ENCODE measurements around the gene WFS1.

DNA sequence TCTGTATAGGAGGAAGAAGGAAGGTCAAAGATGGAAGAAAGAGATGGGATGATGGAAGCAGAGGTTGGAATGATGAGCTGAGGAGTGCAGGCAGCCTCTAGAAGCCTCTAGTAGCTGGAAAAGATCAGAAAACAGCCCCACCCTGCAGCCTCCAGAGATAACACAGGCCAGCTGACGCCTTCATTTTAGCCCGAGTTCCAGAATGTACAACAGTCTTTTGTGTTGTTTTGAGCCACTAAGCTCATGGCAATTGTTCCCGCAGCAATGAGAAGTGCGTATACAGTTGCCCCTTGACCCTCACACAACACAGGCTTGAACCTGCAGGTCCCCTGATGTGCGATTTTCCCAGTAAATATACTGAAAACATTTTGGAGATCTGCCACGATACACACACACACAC, 72.0 kb downstream of the WFS1 start:
- TF ChIP-seq, protein P1, sequence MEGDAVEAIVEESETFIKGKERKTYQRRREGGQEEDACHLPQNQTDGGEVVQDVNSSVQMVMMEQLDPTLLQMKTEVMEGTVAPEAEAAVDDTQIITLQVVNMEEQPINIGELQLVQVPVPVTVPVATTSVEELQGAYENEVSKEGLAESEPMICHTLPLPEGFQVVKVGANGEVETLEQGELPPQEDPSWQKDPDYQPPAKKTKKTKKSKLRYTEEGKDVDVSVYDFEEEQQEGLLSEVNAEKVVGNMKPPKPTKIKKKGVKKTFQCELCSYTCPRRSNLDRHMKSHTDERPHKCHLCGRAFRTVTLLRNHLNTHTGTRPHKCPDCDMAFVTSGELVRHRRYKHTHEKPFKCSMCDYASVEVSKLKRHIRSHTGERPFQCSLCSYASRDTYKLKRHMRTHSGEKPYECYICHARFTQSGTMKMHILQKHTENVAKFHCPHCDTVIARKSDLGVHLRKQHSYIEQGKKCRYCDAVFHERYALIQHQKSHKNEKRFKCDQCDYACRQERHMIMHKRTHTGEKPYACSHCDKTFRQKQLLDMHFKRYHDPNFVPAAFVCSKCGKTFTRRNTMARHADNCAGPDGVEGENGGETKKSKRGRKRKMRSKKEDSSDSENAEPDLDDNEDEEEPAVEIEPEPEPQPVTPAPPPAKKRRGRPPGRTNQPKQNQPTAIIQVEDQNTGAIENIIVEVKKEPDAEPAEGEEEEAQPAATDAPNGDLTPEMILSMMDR (IDR thresholded peaks at IDR 0.05; ENCODE audit: insufficient read depth, low read length, poor library complexity, severe bottlenecking) = no peak
- TF ChIP-seq EZH2phosphoT487 (conservative IDR thresholded peaks at IDR 0.05; ENCODE audit: low read length) = no peak
